AG04449 (cell line): ENCODE results near the gene AKAP6.

Experiments used
- CTCF ChIA-PET: fragments of 350-600 bp; formaldehyde crosslinking; extraction: SDS; loops from one replicate; lab custom pipeline; 2021; ENCODE audit warnings: antibody characterized with exemption; lab: Yijun Ruan, JAX
- POLR2A ChIA-PET: fragments of 400-600, 350-600 bp; formaldehyde crosslinking; extraction: SDS; loops from one replicate; lab custom pipeline; 2020; ENCODE audit warnings: antibody characterized with exemption, inconsistent platforms; lab: Yijun Ruan, JAX
- DNase-seq: peaks from one replicate; pipeline ENCODE4 v3.0.0-alpha.2; 2010; ENCODE audit warnings: low read depth, low spot score
- H3K4me3 ChIP-seq: 2 replicates; pipeline ENCODE4 v1.5.1; 2011; ENCODE audit warnings: low read depth, mild to moderate bottlenecking, control low read depth, low read length
- CTCF ChIP-seq: IDR thresholded peaks from one replicate; pipeline ENCODE4 v1.5.1; 2011; ENCODE audit warnings: mild to moderate bottlenecking, moderate library complexity, low read length, control low read depth, inconsistent platforms; ENCODE audit not compliant: insufficient read depth; ENCODE audit errors: missing control alignments

The AKAP6 gene

GRCh38 chr14:32472076-32472475, 143.0 kb downstream of the AKAP6 start:
- CTCF ChIA-PET, result interaction anchor here (0.8 to 5.1 kb wide), 9 partner anchors 8 to 1014 kb away, joined by 3 to 36 read pairs (median 5); no protein-coding TSS in a partner anchor
- no peak for TF ChIP-seq CTCF
- no peak overlapping the region for H3K4me3 ChIP-seq
- POLR2A ChIA-PET, result interaction anchor here (1.6 to 1.7 kb wide), 2 partner anchors 14 to 35 kb away, joined by 6 read pairs; no protein-coding TSS in a partner anchor
- no peak for DNase-seq

- POLR2A ChIA-PET, result interaction anchor here (1.5 to 1.7 kb wide), 3 partner anchors 15 to 37 kb away, joined by 6 to 8 read pairs (median 6); no protein-coding TSS in a partner anchor
- no peak for DNase-seq
- no peak for TF ChIP-seq CTCF
- CTCF ChIA-PET, result interaction anchor here (0.7 to 5.1 kb wide), 10 partner anchors 9 to 399 kb away, joined by 3 to 36 read pairs (median 4); no protein-coding TSS in a partner anchor
- no peak overlapping the region; the same call in 1 of the 2 replicates for H3K4me3 ChIP-seq
Observed at GRCh38 chr14:32472512-32473463, 143.7 kb downstream of the AKAP6 start.

- no peak for TF ChIP-seq CTCF
- DNase-seq, result no peak
- CTCF ChIA-PET, result interaction anchor here (0.7 to 5.1 kb wide), 4 partner anchors 40 to 222 kb away, joined by 3 to 36 read pairs (median 28); no protein-coding TSS in a partner anchor
- POLR2A ChIA-PET, result interaction anchor here (1.5 to 1.7 kb wide), 3 partner anchors 16 to 36 kb away, joined by 6 to 8 read pairs (median 6); no protein-coding TSS in a partner anchor
- no peak overlapping the region for H3K4me3 ChIP-seq
Observed at GRCh38 chr14:32473464-32473855, 144.4 kb downstream of the AKAP6 start.

- TF ChIP-seq CTCF, result no peak
- no peak overlapping the region for H3K4me3 ChIP-seq
- DNase-seq, result no peak
- ChIA-PET POLR2A (interaction anchor here (0.7 kb wide), 1 partner anchor 1094 kb away, joined by 3 read pairs; no protein-coding TSS in a partner anchor), CTCF (interaction anchor here (1.1 to 1.9 kb wide), 4 partner anchors 37 to 222 kb away, joined by 3 to 10 read pairs (median 4); no protein-coding TSS in a partner anchor)
Observed at GRCh38 chr14:32474478-32475195, 145.5 kb downstream of the AKAP6 start.

GRCh38 chr14:32476532-32476931, 147.4 kb downstream of the AKAP6 start:
- TF ChIP-seq CTCF, result no peak
- no peak for DNase-seq
- no peak overlapping the region for H3K4me3 ChIP-seq
- ChIA-PET POLR2A (interaction anchor here (0.6 kb wide), 1 partner anchor 1034 kb away, joined by 3 read pairs; no protein-coding TSS in a partner anchor), CTCF (interaction anchor here (1.5 to 2.9 kb wide), 4 partner anchors 18 to 83 kb away, joined by 3 to 18 read pairs (median 7); no protein-coding TSS in a partner anchor)
